Astrocyte (in vitro differentiated cells and primary cell): Measurements from ENCODE around the gene NRROS.

Source experiments
- CTCF ChIP-seq: IDR thresholded peaks from 2 replicates; pipeline ENCODE4 v1.5.1; 2011; ENCODE audit warnings: low read depth, mild to moderate bottlenecking, inconsistent platforms, low read length, moderate library complexity; ENCODE audit not compliant: insufficient read depth
- EZH2 ChIP-seq: IDR thresholded peaks from 2 replicates; pipeline ENCODE4 v1.6.1; 2012; ENCODE audit warnings: mild to moderate bottlenecking, low read length, inconsistent platforms; ENCODE audit not compliant: insufficient read depth

GRCh38 chr3:196643761-196644160, 4.3 kb downstream of the NRROS start:
- TF ChIP-seq EZH2 (no peak), CTCF (no peak)
